Thyroid gland (tissue), 4 donors: ENCODE data around the gene SHISA7.
"Not testable (repeated sequence)": the region's sequence is repeated elsewhere in the genome, so short reads cannot be mapped to it uniquely, and the experiment has no call there.

Source experiments
- CTCF ChIP-seq, 6 experiments: fragments of 200-600 bp in 3 of 6; fragments of 450-650 bp in 3 of 6; sonication (generic) in 3 of 6; IDR thresholded peaks; one replicate each; pipeline ENCODE4 v1.5.1; 2016 to 2019; ENCODE audit warnings: antibody characterized with exemption in 6 of 6, mild to moderate bottlenecking in 2 of 6, inconsistent platforms in 1 of 6, moderate library complexity in 1 of 6
- POLR2A ChIP-seq, 2 donors: fragments of 450-650 bp; IDR thresholded peaks; one replicate each; pipeline ENCODE4 v1.6.1; 2017; ENCODE audit warnings: antibody characterized with exemption in 2 of 2, mild to moderate bottlenecking in 2 of 2, moderate library complexity in 1 of 2

- TF ChIP-seq CTCF, POLR2A (IDR thresholded peaks at IDR 0.05): not testable (repeated sequence)
Measured at GRCh38 chr19:55421281-55421680, 21.8 kb downstream of the SHISA7 start.
